ENCODE results near the gene GTF2A2. TPM values are rescaled to one million over a fixed set of nuclear protein-coding genes. Genes with fewer than 3 reads are reported as not detected.

Gene GTF2A2
- polyA plus RNA-seq, 3 donors: 126 to 166 (median 133) TPM

DNA sequence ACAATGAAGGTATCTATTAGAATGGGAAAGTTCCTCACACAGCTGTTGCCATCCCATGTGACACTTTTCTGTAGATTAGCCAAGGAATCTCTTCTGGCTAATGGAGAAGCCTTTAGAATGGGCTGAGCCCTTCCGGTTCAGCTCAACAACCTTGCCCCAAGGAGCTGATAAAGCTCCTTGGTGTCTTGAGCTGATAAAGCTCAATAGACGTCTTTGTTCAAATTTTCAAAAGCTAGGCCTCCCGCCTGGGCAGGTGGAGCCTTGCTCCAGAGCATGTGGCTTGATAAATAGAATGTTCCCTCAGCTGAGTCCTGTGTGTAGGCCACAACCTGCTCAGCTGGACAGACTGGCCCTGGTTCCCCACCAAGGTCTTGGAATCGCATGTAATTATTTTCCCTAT is 39.0 kb upstream of the GTF2A2 start:
- Mint-ChIP-seq H3K27ac (no peak overlapping the region), H3K36me3 (peaks cover 2 to 10% of the 10 kb centered on the region in 2 donors), H3K4me1 (peaks cover 13% of the 10 kb centered on the region), H3K27me3 (ENCODE audit: low read depth in 3 of 3) (no peaks in the 10 kb centered on the region), H3K9me3 (peaks cover 0 to 2% (median 0%) of the 10 kb centered on the region in 7 donors), H3K4me3 (no peak overlapping the region)
- intact Hi-C loops (cut with micrococcal nuclease): loop anchor here in 1 of 2 donors (10.0 kb wide), 1 partner anchor 628 kb away; no protein-coding TSS in a partner anchor
- Histone ChIP-seq H3K79me2 (ENCODE audit: insufficient read depth, low read length) (no peaks in the 10 kb centered on the region), H4K20me1 (ENCODE audit: insufficient read depth, low read length) (no peaks in the 10 kb centered on the region), H3K9me3 (replicated peaks in 1 of 2; ENCODE audit: control insufficient read depth in 1 of 2, insufficient read depth in 1 of 2, low read length in 2 of 2) (no peaks in the 10 kb centered on the region), H3K9ac (ENCODE audit: insufficient read depth, low read length, poor library complexity, severe bottlenecking) (no peak overlapping the region), H3K27ac (ENCODE audit: low read depth in 1 of 2, low read length in 2 of 2) (no peak overlapping the region), H3K4me1 (ENCODE audit: control insufficient read depth in 1 of 2, insufficient read depth in 2 of 2, low read length in 2 of 2) (peaks cover 0 to 1% of the 10 kb centered on the region in 2 donors), H3K4me2 (replicated peaks; ENCODE audit: extremely low read depth, low read length, poor library complexity, severe bottlenecking) (no peak overlapping the region), H3K27me3 (ENCODE audit: control insufficient read depth in 2 of 2, insufficient read depth in 2 of 2, low read length in 2 of 2) (no peaks in the 10 kb centered on the region), H3K36me3 (replicated peaks in 1 of 2; ENCODE audit: control insufficient read depth in 1 of 2, insufficient read depth in 2 of 2, low read length in 2 of 2) (no peaks in the 10 kb centered on the region), H2AFZ (ENCODE audit: insufficient read depth, low read depth, low read length, poor library complexity, severe bottlenecking) (no peak overlapping the region), H3K4me3 (replicated peaks in 1 of 3; ENCODE audit: low read depth in 2 of 3, low read length in 3 of 3) (no peak overlapping the region)
- DNase-seq: no peak
- 100% methylated on average over 4 of the region's 4 CpGs for WGBS (ENCODE audit: insufficient coverage)
- TF ChIP-seq, protein P1, sequence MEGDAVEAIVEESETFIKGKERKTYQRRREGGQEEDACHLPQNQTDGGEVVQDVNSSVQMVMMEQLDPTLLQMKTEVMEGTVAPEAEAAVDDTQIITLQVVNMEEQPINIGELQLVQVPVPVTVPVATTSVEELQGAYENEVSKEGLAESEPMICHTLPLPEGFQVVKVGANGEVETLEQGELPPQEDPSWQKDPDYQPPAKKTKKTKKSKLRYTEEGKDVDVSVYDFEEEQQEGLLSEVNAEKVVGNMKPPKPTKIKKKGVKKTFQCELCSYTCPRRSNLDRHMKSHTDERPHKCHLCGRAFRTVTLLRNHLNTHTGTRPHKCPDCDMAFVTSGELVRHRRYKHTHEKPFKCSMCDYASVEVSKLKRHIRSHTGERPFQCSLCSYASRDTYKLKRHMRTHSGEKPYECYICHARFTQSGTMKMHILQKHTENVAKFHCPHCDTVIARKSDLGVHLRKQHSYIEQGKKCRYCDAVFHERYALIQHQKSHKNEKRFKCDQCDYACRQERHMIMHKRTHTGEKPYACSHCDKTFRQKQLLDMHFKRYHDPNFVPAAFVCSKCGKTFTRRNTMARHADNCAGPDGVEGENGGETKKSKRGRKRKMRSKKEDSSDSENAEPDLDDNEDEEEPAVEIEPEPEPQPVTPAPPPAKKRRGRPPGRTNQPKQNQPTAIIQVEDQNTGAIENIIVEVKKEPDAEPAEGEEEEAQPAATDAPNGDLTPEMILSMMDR (IDR thresholded peaks at IDR 0.05): no peak

GRCh38 chr15:59694779-59695178 is 37.5 kb upstream of the GTF2A2 start:
- H3K4me3 ChIP-seq (replicated peaks in 1 of 3; ENCODE audit: low read depth in 2 of 3, low read length in 3 of 3): no peak overlapping the region
- H3K36me3 Mint-ChIP-seq: peaks cover 2 to 10% of the 10 kb centered on the region in 2 donors
- no peak overlapping the region for H3K4me3 Mint-ChIP-seq
- H3K27me3 ChIP-seq (ENCODE audit: control insufficient read depth in 2 of 2, insufficient read depth in 2 of 2, low read length in 2 of 2): no peaks in the 10 kb centered on the region
- no peak for DNase-seq
- H3K36me3 ChIP-seq (replicated peaks in 1 of 2; ENCODE audit: control insufficient read depth in 1 of 2, insufficient read depth in 2 of 2, low read length in 2 of 2): no peaks in the 10 kb centered on the region
- H2AFZ ChIP-seq (ENCODE audit: insufficient read depth, low read depth, low read length, poor library complexity, severe bottlenecking): no peak overlapping the region
- peak overlapping the region in 2 of 7 donors; percentile 5 to 65 for H3K27ac Mint-ChIP-seq
- no peak overlapping the region for H3K4me2 ChIP-seq (replicated peaks; ENCODE audit: extremely low read depth, low read length, poor library complexity, severe bottlenecking)
- peaks cover 11% of the 10 kb centered on the region for H3K79me2 ChIP-seq (ENCODE audit: insufficient read depth, low read length)
- intact Hi-C loops (cut with micrococcal nuclease): loop anchor here (5.0 to 10.0 kb wide), 2 partner anchors 630 to 633 kb away; no protein-coding TSS in a partner anchor
- TF ChIP-seq, protein P1 (IDR thresholded peaks at IDR 0.05): no peak
- no peaks in the 10 kb centered on the region for H3K27me3 Mint-ChIP-seq (ENCODE audit: low read depth in 3 of 3)
- H3K9me3 ChIP-seq (replicated peaks in 1 of 2; ENCODE audit: control insufficient read depth in 1 of 2, insufficient read depth in 1 of 2, low read length in 2 of 2): no peaks in the 10 kb centered on the region
- no peak overlapping the region for H3K27ac ChIP-seq (ENCODE audit: low read depth in 1 of 2, low read length in 2 of 2)
- no peak overlapping the region for H3K9ac ChIP-seq (ENCODE audit: insufficient read depth, low read length, poor library complexity, severe bottlenecking)
- H3K9me3 Mint-ChIP-seq: peaks cover 0 to 2% (median 0%) of the 10 kb centered on the region in 7 donors
- H3K4me1 Mint-ChIP-seq: peaks cover 21% of the 10 kb centered on the region
- peaks cover 6 to 15% of the 10 kb centered on the region in 2 donors for H3K4me1 ChIP-seq (ENCODE audit: control insufficient read depth in 1 of 2, insufficient read depth in 2 of 2, low read length in 2 of 2)
- H4K20me1 ChIP-seq (ENCODE audit: insufficient read depth, low read length): no peaks in the 10 kb centered on the region
- WGBS (ENCODE audit: insufficient coverage): 100% methylated on average over 1 of the region's 1 CpG
